Tibial artery (tissue), 4 donors: ENCODE results near the gene RNF34.
A peak's percentile ranks its signal among the peaks of the same experiment; 100 is the strongest.

Experiments used
- DNase-seq, 2 donors: peaks; one replicate each; pipeline ENCODE4 v3.0.0-alpha.2; 2019
- H3K27ac ChIP-seq, 2 donors: fragments of 200-600 bp; sonication (generic) in 1 of 2; 1 replicate in 1 of 2; 2 replicates in 1 of 2; pipeline ENCODE4 v1.5.1; 2018 to 2019; ENCODE audit warnings: mild to moderate bottlenecking in 1 of 2
- H3K27me3 ChIP-seq, 2 donors: fragments of 200-600 bp; sonication (generic) in 1 of 2; one replicate each; pipeline versions ENCODE4 v1.5.1 to v1.6.0; 2016 to 2019
- H3K36me3 ChIP-seq, 3 donors: fragments of 200-600 bp; sonication (generic) in 2 of 3; one replicate each; pipeline ENCODE4 v1.5.1; 2016 to 2019; ENCODE audit warnings: mild to moderate bottlenecking in 2 of 3
- H3K4me1 ChIP-seq, 4 donors: fragments of 200-600 bp; sonication (generic) in 2 of 4; 1 replicate in 3 of 4; 2 replicates in 1 of 4; pipeline ENCODE4 v1.5.1; 2016 to 2019
- H3K4me3 ChIP-seq, 2 donors: fragments of 200-600 bp; sonication (generic) in 1 of 2; 1 replicate in 1 of 2; 2 replicates in 1 of 2; pipeline ENCODE4 v1.5.1; 2018 to 2019; ENCODE audit warnings: mild to moderate bottlenecking in 2 of 2
- H3K9me3 ChIP-seq, 3 donors: fragments of 200-600 bp; sonication (generic) in 1 of 3; one replicate each; pipeline ENCODE4 v1.5.1; 2016 to 2019
- intact Hi-C: fragments of 100-400 bp; cut with DNase I; formaldehyde crosslinking; loops from one replicate; pipeline ENCODE4 v1.15.0; 2023; ENCODE audit warnings: low total_unique reads
- TF ChIP-seq, protein P1 (sequence below), 2 experiments: fragments of 200-600 bp in 1 of 2; fragments of 450-650 bp in 1 of 2; IDR thresholded peaks; one replicate each; pipeline ENCODE4 v1.5.1; 2017 to 2019; ENCODE audit warnings: antibody characterized with exemption in 2 of 2, mild to moderate bottlenecking in 1 of 2, moderate library complexity in 1 of 2

Gene RNF34, protein sequence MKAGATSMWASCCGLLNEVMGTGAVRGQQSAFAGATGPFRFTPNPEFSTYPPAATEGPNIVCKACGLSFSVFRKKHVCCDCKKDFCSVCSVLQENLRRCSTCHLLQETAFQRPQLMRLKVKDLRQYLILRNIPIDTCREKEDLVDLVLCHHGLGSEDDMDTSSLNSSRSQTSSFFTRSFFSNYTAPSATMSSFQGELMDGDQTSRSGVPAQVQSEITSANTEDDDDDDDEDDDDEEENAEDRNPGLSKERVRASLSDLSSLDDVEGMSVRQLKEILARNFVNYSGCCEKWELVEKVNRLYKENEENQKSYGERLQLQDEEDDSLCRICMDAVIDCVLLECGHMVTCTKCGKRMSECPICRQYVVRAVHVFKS

GRCh38 chr12:121399391-121400331, at the start of gene RNF34:
RNF34 (plus strand) TSS chr12:121400118; CDS start chr12:121400213, 95 bp downstream.
- Histone ChIP-seq H3K36me3 (peaks cover 0 to 3% (median 0%) of the 10 kb centered on the region in 3 donors), H3K9me3 (no peaks in the 10 kb centered on the region), H3K27me3 (peaks cover 0 to 3% of the 10 kb centered on the region in 2 donors), H3K27ac (peak within 1 kb of the TSS; percentile 85 to 86), H3K4me3 (peak within 1 kb of the TSS; percentile 69 to 70), H3K4me1 (peaks cover 0 to 27% (median 14%) of the 10 kb centered on the region in 4 donors)
- TF ChIP-seq, protein P1, sequence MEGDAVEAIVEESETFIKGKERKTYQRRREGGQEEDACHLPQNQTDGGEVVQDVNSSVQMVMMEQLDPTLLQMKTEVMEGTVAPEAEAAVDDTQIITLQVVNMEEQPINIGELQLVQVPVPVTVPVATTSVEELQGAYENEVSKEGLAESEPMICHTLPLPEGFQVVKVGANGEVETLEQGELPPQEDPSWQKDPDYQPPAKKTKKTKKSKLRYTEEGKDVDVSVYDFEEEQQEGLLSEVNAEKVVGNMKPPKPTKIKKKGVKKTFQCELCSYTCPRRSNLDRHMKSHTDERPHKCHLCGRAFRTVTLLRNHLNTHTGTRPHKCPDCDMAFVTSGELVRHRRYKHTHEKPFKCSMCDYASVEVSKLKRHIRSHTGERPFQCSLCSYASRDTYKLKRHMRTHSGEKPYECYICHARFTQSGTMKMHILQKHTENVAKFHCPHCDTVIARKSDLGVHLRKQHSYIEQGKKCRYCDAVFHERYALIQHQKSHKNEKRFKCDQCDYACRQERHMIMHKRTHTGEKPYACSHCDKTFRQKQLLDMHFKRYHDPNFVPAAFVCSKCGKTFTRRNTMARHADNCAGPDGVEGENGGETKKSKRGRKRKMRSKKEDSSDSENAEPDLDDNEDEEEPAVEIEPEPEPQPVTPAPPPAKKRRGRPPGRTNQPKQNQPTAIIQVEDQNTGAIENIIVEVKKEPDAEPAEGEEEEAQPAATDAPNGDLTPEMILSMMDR (IDR thresholded peaks at IDR 0.05) = no peak
- intact Hi-C loops = loop anchor here (5.0 kb wide), 1 partner anchor 47 kb away; the partner anchor contains the start of gene ANAPC5
- DNase-seq = peak; percentile 98 to 99

DNA sequence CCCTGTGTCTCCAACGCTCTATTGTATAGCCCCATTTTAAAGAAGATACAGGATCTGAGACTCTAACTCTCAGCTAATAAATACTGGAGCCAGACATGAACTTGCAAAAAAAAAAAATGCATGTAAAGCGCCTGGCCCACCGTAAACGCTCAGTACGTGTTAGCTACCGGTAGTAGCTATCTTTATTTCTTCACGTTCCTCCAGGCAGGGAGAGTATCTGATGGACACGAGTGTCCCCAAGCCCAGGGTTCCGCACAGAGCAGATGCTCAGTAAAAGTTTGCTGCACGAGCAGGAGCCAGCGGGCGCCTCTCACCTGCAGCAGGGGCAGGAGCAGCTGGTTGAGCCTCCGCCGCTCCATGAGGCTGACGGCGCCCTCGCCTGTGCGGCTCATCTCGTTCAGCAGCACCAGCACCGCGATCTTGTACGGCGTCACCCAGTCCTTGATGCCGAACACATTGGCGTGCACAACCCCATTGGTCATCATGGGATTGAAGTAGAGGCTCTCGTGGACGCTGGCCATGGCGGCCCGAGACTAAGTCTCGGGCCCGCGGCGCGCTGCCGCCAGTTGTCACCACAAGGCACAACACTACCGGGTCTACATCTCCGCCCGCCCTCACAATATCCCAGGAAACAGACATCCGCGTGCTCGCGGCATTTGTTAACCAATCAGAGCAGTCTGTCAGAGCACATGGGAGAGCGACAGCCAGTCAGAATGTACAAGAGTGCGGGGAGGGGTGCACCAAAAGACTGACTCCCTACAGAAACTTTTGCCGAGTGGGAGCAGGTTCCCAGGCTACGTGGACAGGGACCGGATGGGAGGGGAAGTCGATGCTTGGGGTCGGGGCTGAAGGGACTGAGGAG, 47.9 kb upstream of the RNF34 start, which contains the start of gene ANAPC5:
Gene ANAPC5, minus strand, starts transcription at position 592 of the 862 bp plus-strand sequence. Its CDS starts 71 bp downstream, at position 521.
- intact Hi-C loops = loop anchor here (5.0 kb wide), 1 partner anchor 50 kb away; the partner anchor contains the start of gene RNF34
- no peaks in the 10 kb centered on the region for H3K27me3 ChIP-seq
- peak within 1 kb of the TSS; percentile 77 to 87 for H3K27ac ChIP-seq
- DNase-seq = peak; percentile 98 to 99
- TF ChIP-seq, protein P1 (IDR thresholded peaks at IDR 0.05) = no peak
- H3K4me3 ChIP-seq = peak within 1 kb of the TSS; percentile 77 to 79
- peaks cover 0 to 19% (median 12%) of the 10 kb centered on the region in 4 donors for H3K4me1 ChIP-seq
- peaks cover 0 to 7% (median 6%) of the 10 kb centered on the region in 3 donors for H3K36me3 ChIP-seq
- no peaks in the 10 kb centered on the region for H3K9me3 ChIP-seq

DNA sequence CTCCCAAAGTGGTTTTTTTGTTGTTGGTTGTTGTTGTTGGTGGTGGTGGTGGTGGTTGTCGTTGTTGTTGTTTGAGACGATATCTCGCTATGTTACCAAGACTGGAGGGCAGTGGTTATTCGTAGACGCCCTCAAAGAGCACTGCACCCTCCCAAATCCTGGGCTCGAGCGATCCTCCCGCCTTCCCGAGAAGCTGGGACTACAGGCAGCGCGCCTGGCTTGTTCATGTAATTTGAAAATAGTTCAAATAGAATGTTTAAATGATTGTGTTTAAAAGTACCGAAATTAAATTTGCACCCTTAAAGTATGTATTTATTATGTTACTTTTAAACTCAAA, 47.3 kb upstream of the RNF34 start:
- no peak for DNase-seq
- Histone ChIP-seq H3K9me3 (no peaks in the 10 kb centered on the region), H3K4me1 (peaks cover 0 to 19% (median 12%) of the 10 kb centered on the region in 4 donors), H3K36me3 (peaks cover 0 to 1% (median 0%) of the 10 kb centered on the region in 3 donors), H3K27me3 (no peaks in the 10 kb centered on the region), H3K4me3 (peak overlapping the region; percentile 77 to 79), H3K27ac (peak overlapping the region; percentile 77 to 87)
- intact Hi-C loops = loop anchor here (5.0 kb wide), 1 partner anchor 50 kb away; the partner anchor contains the start of gene RNF34
- TF ChIP-seq, protein P1 (IDR thresholded peaks at IDR 0.05) = no peak

GRCh38 chr12:121355818-121356217, 44.1 kb upstream of the RNF34 start:
- intact Hi-C loops = no loop called here
- Histone ChIP-seq H3K4me1 (peaks cover 0 to 12% (median 8%) of the 10 kb centered on the region in 4 donors), H3K27me3 (no peaks in the 10 kb centered on the region), H3K9me3 (no peaks in the 10 kb centered on the region), H3K4me3 (no peak overlapping the region), H3K27ac (no peak overlapping the region), H3K36me3 (no peaks in the 10 kb centered on the region)
- no peak for DNase-seq
- TF ChIP-seq, protein P1 (IDR thresholded peaks at IDR 0.05) = no peak
